ENCODE measurements around the gene SRD5A1.

The SRD5A1 gene

GRCh38 chr5:6692906-6693305 is 59.7 kb downstream of the SRD5A1 start:
- DNase-seq, result no peak

- no peak for DNase-seq
Observed at GRCh38 chr5:6698696-6699095, 65.5 kb downstream of the SRD5A1 start.

GRCh38 chr5:6699357-6699756 is 66.1 kb downstream of the SRD5A1 start:
- DNase-seq, result no peak

- DNase-seq, result no peak
Observed at GRCh38 chr5:6700074-6700684, 66.9 kb downstream of the SRD5A1 start.

- no peak for DNase-seq
Observed at GRCh38 chr5:6700685-6701355, 67.6 kb downstream of the SRD5A1 start.

GRCh38 chr5:6701491-6701890 is 68.3 kb downstream of the SRD5A1 start:
- DNase-seq, result no peak

- DNase-seq, result no peak
Observed at GRCh38 chr5:6702633-6703032, 69.4 kb downstream of the SRD5A1 start.

GRCh38 chr5:6703806-6704205 is 70.6 kb downstream of the SRD5A1 start:
- no peak for DNase-seq

- DNase-seq, result no peak
Observed at GRCh38 chr5:6704361-6704851, 71.2 kb downstream of the SRD5A1 start.

GRCh38 chr5:6705088-6705487 is 71.8 kb downstream of the SRD5A1 start:
- no peak for DNase-seq

GRCh38 chr5:6705959-6706358 is 72.7 kb downstream of the SRD5A1 start:
- no peak for DNase-seq

GRCh38 chr5:6707852-6708251 is 74.6 kb downstream of the SRD5A1 start:
- DNase-seq, result no peak

GRCh38 chr5:6708814-6709213 is 75.6 kb downstream of the SRD5A1 start:
- no peak for DNase-seq

- DNase-seq, result no peak
Observed at GRCh38 chr5:6710070-6710469, 76.8 kb downstream of the SRD5A1 start.

GRCh38 chr5:6710551-6711318 is 77.5 kb downstream of the SRD5A1 start:
- no peak for DNase-seq

- no peak for DNase-seq
Observed at GRCh38 chr5:6711409-6712141, 78.3 kb downstream of the SRD5A1 start.

- DNase-seq, result peak; percentile 50
Observed at GRCh38 chr5:6712142-6712576, 78.9 kb downstream of the SRD5A1 start.

- DNase-seq, result peak; percentile 98
Observed at GRCh38 chr5:6712577-6713273, 79.5 kb downstream of the SRD5A1 start.

GRCh38 chr5:6713274-6714225 is 80.3 kb downstream of the SRD5A1 start, which contains the start of gene TENT4A:
Gene TENT4A, plus strand, starts transcription at chr5:6713432. Its CDS starts 552 bp downstream, at chr5:6713984.
- peak; percentile 24 for DNase-seq

GRCh38 chr5:6714226-6715041 is 81.2 kb downstream of the SRD5A1 start:
- DNase-seq, result peak; percentile 21
